C1 segment of cervical spinal cord (tissue), 14 donors: ENCODE results near the gene PSMD9.
"Not testable (repeated sequence)": the region's sequence is repeated elsewhere in the genome, so short reads cannot be mapped to it uniquely, and the experiment has no call there.

Source experiments
- DNase-seq, 14 donors: peaks; one replicate each; lab custom pipeline; 2025; lab: John Stamatoyannopoulos, UW

PSMD9 gene, protein sequence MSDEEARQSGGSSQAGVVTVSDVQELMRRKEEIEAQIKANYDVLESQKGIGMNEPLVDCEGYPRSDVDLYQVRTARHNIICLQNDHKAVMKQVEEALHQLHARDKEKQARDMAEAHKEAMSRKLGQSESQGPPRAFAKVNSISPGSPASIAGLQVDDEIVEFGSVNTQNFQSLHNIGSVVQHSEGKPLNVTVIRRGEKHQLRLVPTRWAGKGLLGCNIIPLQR

DNA sequence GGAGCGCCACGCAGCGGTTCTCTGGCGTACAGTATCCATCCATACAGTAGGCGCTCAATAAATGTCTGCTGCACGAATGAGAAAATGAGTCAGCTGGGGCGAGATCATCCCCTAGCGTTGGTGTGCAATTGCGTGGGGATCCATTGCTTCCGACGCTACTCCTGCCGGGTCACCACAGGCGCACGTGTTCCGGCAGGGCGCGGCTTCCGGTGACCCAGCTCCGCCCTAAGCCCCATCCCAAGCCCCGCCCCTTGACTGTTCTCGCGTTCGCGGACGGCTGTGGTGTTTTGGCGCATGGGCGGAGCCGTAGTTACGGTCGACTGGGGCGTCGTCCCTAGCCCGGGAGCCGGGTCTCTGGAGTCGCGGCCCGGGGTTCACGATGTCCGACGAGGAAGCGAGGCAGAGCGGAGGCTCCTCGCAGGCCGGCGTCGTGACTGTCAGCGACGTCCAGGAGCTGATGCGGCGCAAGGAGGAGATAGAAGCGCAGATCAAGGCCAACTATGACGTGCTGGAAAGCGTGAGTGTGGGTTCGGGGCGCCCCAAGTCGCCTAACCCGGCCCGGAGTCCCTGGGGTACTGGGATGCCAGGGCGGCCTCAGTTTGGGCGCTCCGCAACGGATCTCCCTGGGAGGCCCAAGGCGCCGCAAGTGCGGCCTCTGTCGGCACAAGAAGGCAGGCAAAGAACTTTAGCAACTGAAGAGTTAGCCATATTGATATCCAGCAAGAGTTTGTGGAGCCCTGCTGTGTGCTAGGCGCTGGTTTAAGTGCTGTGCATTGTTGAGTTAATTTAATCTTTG, at the start of gene PSMD9:
TSS of gene PSMD9 (plus strand) at position 313 of the 796 bp plus-strand sequence. CDS start at position 380, 67 bp downstream.
- peak; percentile 65 to 96 (median 92) for DNase-seq

DNA sequence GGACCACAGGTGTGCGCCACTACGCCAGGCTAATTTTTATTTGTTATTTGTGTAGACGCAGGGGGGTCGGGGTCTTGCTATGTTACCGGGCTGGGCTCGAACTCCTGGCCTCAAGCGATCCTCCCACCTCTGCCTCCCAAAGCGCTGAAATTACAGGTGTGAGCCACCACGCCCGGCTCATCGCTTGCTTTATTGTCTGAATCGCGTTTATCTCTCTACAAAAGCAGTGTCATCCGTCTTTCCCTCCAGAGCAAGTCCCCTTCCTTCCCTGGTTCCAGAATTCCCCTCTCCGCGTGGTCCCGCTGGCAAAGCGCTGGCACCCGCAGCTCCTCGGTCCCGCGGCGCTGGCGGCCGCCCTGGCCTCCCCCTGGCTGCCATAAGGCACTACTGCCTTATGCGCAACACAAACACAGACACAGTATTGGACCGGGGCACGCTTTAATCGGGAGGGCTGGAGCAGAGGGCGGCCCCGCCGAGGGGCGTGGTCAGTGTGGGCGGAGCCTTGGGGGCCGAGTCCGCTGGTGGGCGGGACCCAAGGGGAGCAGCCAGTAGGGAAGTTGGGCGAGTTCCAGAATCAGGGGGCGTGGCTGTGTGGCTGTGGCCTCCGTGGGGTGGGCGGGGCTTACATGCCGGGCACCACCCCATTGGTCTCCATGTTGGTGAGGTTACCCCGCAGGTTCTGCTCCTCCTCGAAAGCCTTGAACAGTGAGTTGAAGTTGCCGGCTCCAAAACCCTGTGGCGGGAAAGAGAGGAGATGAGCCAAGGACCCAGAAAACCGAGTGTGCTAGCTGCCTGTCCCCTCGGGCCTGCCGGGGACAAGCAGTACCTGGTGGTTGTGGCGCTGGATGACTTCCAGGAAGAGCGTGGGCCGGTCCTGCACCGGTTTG, 49.2 kb upstream of the PSMD9 start:
- peak; percentile 29 to 93 (median 88) for DNase-seq

DNA sequence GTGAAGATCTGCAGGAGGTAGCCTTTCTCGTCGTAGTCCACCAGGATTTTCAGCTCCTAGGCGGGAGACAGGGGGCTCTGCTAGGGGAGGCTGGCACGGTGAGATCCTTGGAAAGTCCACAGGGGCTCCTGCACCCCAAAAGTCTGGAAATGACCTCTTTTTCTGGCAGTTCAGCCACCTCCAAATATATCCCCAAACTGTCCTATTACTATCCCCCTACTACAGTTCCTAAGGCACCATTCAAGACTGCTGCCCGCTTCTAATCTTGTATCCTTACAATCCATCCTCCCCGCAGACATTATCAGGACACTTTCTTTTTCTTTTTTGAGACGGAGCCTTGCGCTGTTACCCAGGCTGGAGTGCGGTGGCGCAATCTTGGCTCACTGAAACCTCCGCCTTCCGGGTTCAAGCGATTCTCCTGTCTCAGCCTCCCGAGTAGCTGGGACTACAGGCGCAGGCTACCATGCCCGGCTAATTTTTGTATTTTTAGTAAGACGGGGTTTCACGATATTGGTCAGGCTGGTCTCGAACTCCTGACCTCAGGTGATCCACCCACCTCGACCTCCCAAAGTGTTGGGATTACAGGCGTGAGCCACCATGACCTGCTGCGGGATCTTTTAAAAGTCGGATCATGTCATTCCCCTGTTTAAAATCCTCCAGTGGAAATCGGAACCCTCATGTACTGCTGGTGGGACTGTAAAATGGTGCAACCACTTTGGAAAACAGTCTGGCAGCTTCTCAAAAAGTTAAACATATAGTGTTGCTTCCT, 48.4 kb upstream of the PSMD9 start:
- no peak for DNase-seq

GRCh38 chr12:121843236-121843982, 45.2 kb upstream of the PSMD9 start:
- DNase-seq: no peak

- DNase-seq: no peak
These were observed 42.9 kb upstream of the PSMD9 start for GRCh38 chr12:121845701-121846100.

- DNase-seq: no peak
These were observed 39.4 kb upstream of the PSMD9 start for GRCh38 chr12:121849211-121849610.

GRCh38 chr12:121849665-121850064, 38.9 kb upstream of the PSMD9 start:
- DNase-seq: no peak

GRCh38 chr12:121852392-121852791, 36.2 kb upstream of the PSMD9 start:
- DNase-seq: not testable (repeated sequence)

DNA sequence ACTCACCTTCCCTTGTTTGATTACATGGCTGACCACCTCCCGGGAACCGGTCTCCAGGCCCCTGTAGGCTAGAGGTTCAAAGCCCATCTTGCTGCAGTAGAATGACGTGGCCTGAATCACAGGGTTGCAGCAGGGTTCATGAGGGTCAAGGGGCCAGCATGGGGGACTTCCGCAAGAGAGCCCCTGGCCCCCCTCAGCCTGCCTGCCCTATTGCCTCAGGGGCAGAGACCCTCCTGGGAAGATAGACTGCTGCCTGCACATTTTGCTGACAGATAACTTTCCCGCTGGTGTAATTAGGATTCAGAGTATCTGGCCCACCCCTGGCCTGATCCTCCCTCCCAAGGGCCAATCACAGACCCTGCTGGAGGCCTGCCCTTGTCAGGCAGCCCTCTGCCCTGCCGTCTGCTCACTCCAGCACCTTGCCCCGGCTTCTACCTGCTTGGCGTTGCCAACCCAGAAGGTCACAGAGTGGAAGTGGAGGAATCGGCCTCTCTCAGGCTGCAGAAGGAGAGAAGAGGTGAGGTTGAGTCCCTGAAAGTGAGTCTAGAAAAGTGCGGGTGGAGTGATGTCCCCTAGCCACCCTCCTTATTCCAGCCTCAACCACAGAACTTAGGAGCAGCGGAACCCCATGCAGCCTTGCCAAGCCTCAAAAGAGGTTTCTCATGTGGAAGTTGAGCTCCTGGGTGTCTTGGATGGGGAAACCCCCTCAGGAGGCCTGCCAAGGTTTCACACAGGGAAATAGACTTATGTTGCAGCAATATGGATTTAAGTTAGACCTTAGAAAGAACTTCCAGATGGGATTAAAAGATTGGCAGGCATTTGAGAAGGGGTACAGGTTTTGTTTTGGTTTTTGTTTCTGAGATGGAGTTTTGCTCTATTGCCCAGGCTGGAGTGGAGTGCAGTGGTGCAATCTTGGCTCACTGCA, 31.0 kb upstream of the PSMD9 start:
- DNase-seq: no peak

DNA sequence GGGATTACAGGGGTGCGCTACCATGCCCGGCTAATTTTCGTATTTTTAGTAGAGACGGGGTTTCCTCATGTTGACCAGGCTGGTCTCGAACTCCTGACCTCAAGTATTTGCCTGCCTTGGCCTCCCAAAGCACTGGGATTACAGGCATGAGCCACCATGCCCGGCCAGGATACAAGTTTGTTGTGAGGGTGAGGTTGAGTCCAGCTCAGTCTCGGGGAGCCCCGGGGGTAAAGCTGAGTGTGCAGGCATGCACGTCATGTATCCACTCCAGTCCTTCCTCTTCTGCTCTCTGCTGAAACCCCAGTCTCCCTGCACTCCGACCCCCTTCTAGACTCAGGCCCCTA, 30.3 kb upstream of the PSMD9 start:
- DNase-seq: no peak

DNA sequence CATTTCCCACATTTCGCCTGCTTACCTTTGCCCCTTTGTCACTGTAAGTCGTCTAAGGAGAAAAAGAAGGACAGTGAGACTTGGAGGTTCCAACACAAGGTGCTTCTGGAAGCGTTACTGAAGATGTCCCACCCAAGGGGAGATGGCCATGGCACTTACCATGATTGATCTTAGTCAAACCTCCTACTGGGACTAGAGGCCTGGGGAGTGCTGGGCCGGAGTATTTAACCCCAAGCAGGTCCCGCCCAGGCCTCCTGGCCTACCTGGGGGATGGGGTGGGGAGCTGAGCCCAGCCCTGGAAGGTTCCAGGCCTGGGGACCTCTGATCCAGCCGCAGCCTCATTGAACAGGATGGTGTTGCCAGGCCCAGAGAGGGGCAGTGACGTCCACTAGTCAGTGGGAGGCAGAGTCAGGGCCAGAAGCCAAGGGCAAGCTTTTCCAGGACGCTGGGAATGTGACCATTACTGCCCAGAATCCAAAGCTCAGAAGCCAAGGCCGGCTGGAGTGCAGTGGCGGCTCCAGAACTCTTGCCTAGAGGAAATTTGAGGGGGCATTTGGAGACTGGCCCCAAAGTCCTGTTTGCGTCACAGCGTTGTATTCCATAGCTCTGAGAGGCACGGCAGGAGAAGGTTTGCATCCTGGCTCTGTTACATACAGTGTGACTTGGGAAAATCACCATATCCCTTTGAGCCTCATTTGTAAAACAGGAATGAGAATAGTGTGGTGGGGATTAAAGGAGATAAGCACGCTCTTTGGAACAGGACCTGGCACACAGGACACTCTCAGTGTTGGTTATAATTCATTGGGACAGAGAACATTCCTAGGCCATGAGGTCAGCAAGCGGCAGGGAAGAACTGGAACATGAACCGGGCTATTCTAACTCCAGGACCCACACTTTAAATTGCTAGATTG, 29.7 kb upstream of the PSMD9 start, which contains the start of gene HPD:
TSS of gene HPD (minus strand) at position 198 of the 911 bp plus-strand sequence. CDS start at position 162, 36 bp downstream.
- DNase-seq: peak in 8 of 14 donors; percentile 2 to 75 (median 32)

GRCh38 chr12:121860257-121860656, 28.3 kb upstream of the PSMD9 start:
- DNase-seq: no peak

DNA sequence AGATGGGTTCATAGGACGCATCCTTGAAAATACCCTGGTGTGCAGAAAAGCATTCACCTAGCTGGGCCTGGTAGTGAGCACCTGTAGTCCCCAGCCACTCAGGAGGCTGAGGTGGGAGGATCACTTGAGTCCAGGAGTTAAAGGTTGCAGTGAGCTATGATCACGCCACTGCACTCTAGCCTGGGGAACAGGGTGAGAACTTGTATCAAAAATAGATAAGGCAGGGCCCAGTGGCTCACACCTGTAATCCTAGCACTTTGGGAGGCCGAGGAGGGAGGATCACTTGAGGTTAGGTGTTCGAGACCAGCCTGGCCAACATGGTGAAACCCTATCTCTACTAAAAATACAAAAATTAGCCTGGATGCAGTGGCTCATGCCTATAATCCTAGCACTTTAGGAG, 27.9 kb upstream of the PSMD9 start:
- DNase-seq: not testable (repeated sequence)

DNA sequence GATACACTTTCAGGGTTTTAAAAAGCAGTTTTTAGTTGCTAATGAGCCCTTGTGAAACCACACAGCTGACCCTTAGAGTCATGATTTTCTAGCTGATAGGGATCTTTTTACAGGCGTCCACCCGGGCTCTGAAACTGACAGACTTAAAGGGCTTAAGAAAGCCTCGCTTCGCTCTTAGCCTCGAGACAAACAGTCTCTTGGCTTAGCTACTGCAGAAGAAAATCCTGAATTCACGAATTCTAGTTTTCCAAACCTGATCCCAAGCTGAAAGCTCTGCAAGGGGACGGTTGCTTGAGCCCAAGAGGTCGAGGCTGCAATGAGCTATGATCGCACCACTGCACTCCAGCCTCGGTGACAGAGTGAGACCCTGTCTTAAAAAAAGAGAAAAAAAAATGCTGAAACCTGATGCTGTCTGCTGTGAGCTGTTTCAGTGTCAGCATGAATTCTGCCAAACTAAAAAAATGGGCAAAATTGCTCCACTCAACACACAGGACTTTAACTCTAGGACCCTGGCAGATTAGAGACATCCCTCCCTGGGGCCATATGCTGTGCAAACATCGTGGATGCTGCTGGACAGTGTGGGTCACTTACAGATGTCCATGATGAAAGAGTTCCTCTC, 26.8 kb upstream of the PSMD9 start:
- no peak for DNase-seq

DNA sequence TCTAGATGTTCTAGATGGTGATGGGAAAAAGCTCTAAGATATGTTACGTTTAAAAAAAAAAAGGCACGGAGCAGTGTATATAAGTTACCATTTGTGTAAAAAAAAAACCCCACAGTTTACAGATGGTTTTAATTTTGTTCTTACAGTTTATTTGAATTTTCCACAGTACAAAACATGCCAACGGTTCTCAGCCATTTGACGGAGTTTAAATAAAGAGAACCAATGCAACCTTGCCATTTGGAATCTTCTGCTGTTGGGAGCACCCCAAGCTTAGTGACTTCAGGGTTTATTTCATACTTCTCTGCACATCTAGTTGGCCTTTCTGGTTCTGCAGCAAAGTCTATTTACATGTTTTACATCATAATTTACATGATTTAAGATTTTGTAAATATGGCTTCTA, 22.3 kb upstream of the PSMD9 start:
- DNase-seq: no peak

GRCh38 chr12:121869229-121869628, 19.4 kb upstream of the PSMD9 start:
- not testable (repeated sequence) for DNase-seq

- no peak for DNase-seq
These were observed 17.1 kb upstream of the PSMD9 start for GRCh38 chr12:121871467-121871866.
